ENCODE measurements around the gene SLC12A7. TPM values are rescaled to one million over a fixed set of nuclear protein-coding genes. Genes with fewer than 3 reads are reported as not detected.

SLC12A7 gene
- total RNA-seq, 1 experiment from 2014 or later: 28.1 TPM

DNA sequence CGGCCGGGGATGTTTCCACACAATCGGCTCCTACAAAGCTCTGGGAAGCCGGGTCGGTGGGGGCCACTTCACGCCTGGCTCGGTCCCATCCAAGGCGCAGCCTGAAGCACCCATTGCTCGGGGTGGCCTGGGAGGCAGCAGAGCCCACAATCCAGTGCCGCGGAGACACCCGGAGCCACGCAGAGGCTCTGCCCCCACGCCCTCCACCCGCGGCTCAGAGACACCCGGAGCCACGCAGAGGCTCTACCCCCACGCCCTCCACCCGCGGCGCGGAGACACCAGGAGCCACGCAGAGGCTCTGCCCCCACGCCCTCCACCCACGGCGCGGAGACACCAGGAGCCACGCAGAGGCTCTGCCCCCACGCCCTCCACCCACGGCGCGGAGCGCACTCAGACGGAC is 31.9 kb downstream of the SLC12A7 start (continued):
- TF ChIP-seq, protein P1, sequence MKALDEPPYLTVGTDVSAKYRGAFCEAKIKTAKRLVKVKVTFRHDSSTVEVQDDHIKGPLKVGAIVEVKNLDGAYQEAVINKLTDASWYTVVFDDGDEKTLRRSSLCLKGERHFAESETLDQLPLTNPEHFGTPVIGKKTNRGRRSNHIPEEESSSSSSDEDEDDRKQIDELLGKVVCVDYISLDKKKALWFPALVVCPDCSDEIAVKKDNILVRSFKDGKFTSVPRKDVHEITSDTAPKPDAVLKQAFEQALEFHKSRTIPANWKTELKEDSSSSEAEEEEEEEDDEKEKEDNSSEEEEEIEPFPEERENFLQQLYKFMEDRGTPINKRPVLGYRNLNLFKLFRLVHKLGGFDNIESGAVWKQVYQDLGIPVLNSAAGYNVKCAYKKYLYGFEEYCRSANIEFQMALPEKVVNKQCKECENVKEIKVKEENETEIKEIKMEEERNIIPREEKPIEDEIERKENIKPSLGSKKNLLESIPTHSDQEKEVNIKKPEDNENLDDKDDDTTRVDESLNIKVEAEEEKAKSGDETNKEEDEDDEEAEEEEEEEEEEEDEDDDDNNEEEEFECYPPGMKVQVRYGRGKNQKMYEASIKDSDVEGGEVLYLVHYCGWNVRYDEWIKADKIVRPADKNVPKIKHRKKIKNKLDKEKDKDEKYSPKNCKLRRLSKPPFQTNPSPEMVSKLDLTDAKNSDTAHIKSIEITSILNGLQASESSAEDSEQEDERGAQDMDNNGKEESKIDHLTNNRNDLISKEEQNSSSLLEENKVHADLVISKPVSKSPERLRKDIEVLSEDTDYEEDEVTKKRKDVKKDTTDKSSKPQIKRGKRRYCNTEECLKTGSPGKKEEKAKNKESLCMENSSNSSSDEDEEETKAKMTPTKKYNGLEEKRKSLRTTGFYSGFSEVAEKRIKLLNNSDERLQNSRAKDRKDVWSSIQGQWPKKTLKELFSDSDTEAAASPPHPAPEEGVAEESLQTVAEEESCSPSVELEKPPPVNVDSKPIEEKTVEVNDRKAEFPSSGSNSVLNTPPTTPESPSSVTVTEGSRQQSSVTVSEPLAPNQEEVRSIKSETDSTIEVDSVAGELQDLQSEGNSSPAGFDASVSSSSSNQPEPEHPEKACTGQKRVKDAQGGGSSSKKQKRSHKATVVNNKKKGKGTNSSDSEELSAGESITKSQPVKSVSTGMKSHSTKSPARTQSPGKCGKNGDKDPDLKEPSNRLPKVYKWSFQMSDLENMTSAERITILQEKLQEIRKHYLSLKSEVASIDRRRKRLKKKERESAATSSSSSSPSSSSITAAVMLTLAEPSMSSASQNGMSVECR (CRISPR knock-in tag; IDR thresholded peaks at IDR 0.05; ENCODE audit: borderline replicate concordance): no peak
- TF ChIP-seq FOXJ3 (CRISPR knock-in tag; IDR thresholded peaks at IDR 0.05; ENCODE audit: borderline replicate concordance) (no peak), ZNF416 (CRISPR knock-in tag; IDR thresholded peaks at IDR 0.05) (no peak)

DNA sequence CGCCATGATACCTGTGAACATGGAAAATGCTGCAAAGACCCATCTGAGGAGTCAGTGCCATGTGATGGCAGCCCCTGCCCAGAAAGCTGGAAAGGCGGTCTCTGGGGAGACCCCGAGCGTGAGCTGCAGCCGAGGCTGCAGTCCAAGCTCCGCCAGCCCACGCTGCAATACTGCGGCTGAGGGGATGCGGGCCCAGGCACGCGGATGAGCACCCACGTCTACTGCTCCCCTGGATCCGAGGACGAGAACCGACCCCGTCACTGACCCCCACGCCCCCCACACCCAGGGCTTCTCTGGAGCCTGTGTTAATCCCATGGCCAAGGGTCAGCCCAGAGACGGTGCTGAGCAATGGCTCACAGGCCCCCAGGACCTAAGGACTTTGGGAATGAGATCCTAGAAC is 32.4 kb downstream of the SLC12A7 start:
- ChIA-PET CTCF (no interaction called here), POLR2A (no interaction called here)
- Mint-ChIP-seq H3K36me3 (peaks cover 8% of the 10 kb centered on the region), H3K27ac (no peak overlapping the region), H3K4me3 (no peak overlapping the region), H3K27me3 (ENCODE audit: low read depth) (no peaks in the 10 kb centered on the region), H3K4me1 (no peaks in the 10 kb centered on the region), H3K9me3 (no peaks in the 10 kb centered on the region)
- DNase-seq (ENCODE audit: low spot score): no peak
- TF ChIP-seq GRHL2 (CRISPR knock-in tag; IDR thresholded peaks at IDR 0.05; ENCODE audit: insufficient replicate concordance, severe bottlenecking): no peak
- TF ChIP-seq ZNF263 (CRISPR knock-in tag; IDR thresholded peaks at IDR 0.05; ENCODE audit: low read depth): no peak
- TF ChIP-seq, protein P2, sequence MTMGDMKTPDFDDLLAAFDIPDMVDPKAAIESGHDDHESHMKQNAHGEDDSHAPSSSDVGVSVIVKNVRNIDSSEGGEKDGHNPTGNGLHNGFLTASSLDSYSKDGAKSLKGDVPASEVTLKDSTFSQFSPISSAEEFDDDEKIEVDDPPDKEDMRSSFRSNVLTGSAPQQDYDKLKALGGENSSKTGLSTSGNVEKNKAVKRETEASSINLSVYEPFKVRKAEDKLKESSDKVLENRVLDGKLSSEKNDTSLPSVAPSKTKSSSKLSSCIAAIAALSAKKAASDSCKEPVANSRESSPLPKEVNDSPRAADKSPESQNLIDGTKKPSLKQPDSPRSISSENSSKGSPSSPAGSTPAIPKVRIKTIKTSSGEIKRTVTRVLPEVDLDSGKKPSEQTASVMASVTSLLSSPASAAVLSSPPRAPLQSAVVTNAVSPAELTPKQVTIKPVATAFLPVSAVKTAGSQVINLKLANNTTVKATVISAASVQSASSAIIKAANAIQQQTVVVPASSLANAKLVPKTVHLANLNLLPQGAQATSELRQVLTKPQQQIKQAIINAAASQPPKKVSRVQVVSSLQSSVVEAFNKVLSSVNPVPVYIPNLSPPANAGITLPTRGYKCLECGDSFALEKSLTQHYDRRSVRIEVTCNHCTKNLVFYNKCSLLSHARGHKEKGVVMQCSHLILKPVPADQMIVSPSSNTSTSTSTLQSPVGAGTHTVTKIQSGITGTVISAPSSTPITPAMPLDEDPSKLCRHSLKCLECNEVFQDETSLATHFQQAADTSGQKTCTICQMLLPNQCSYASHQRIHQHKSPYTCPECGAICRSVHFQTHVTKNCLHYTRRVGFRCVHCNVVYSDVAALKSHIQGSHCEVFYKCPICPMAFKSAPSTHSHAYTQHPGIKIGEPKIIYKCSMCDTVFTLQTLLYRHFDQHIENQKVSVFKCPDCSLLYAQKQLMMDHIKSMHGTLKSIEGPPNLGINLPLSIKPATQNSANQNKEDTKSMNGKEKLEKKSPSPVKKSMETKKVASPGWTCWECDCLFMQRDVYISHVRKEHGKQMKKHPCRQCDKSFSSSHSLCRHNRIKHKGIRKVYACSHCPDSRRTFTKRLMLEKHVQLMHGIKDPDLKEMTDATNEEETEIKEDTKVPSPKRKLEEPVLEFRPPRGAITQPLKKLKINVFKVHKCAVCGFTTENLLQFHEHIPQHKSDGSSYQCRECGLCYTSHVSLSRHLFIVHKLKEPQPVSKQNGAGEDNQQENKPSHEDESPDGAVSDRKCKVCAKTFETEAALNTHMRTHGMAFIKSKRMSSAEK (CRISPR knock-in tag; IDR thresholded peaks at IDR 0.05; ENCODE audit: borderline replicate concordance): no peak
- no peak for TF ChIP-seq EMX1 (CRISPR knock-in tag; IDR thresholded peaks at IDR 0.05)
- TF ChIP-seq, protein P3, sequence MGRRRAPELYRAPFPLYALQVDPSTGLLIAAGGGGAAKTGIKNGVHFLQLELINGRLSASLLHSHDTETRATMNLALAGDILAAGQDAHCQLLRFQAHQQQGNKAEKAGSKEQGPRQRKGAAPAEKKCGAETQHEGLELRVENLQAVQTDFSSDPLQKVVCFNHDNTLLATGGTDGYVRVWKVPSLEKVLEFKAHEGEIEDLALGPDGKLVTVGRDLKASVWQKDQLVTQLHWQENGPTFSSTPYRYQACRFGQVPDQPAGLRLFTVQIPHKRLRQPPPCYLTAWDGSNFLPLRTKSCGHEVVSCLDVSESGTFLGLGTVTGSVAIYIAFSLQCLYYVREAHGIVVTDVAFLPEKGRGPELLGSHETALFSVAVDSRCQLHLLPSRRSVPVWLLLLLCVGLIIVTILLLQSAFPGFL (CRISPR knock-in tag; IDR thresholded peaks at IDR 0.05; ENCODE audit: borderline replicate concordance): no peak
- TF ChIP-seq FOXJ3 (CRISPR knock-in tag; IDR thresholded peaks at IDR 0.05; ENCODE audit: borderline replicate concordance): no peak
- no peak for TF ChIP-seq ETV6 (CRISPR knock-in tag; IDR thresholded peaks at IDR 0.05)
- no peak for ATAC-seq

DNA sequence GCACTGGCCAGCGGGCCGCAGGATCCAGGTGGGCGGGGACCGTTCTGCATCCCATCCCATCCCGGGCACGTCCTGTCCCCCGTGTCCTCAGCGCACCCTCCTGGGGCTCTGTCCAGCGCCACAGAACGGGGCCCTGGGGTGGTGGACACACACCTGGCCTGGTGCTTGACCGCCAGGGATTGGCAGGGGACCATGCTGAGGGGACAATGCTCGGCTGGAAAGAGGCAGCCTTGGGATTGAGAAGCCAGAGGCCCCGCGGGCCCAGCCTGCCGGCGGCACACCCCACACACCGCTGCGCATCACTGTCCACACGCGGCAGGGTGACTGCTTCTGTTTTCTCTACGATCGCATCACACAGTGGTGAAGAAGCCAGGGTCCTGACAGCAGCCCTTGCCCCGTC is 33.0 kb downstream of the SLC12A7 start:
- POLR2A ChIA-PET: no interaction called here
- CTCF ChIA-PET: no interaction called here
- Mint-ChIP-seq H3K36me3 (peaks cover 8% of the 10 kb centered on the region), H3K4me3 (no peak overlapping the region), H3K4me1 (no peaks in the 10 kb centered on the region), H3K27ac (no peak overlapping the region), H3K9me3 (no peaks in the 10 kb centered on the region), H3K27me3 (ENCODE audit: low read depth) (no peaks in the 10 kb centered on the region)
- no peak for ATAC-seq
- DNase-seq (ENCODE audit: low spot score): no peak
- TF ChIP-seq, protein P4, sequence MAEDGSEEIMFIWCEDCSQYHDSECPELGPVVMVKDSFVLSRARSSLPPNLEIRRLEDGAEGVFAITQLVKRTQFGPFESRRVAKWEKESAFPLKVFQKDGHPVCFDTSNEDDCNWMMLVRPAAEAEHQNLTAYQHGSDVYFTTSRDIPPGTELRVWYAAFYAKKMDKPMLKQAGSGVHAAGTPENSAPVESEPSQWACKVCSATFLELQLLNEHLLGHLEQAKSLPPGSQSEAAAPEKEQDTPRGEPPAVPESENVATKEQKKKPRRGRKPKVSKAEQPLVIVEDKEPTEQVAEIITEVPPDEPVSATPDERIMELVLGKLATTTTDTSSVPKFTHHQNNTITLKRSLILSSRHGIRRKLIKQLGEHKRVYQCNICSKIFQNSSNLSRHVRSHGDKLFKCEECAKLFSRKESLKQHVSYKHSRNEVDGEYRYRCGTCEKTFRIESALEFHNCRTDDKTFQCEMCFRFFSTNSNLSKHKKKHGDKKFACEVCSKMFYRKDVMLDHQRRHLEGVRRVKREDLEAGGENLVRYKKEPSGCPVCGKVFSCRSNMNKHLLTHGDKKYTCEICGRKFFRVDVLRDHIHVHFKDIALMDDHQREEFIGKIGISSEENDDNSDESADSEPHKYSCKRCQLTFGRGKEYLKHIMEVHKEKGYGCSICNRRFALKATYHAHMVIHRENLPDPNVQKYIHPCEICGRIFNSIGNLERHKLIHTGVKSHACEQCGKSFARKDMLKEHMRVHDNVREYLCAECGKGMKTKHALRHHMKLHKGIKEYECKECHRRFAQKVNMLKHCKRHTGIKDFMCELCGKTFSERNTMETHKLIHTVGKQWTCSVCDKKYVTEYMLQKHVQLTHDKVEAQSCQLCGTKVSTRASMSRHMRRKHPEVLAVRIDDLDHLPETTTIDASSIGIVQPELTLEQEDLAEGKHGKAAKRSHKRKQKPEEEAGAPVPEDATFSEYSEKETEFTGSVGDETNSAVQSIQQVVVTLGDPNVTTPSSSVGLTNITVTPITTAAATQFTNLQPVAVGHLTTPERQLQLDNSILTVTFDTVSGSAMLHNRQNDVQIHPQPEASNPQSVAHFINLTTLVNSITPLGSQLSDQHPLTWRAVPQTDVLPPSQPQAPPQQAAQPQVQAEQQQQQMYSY (CRISPR knock-in tag; IDR thresholded peaks at IDR 0.05): no peak
- TF ChIP-seq, protein P5, sequence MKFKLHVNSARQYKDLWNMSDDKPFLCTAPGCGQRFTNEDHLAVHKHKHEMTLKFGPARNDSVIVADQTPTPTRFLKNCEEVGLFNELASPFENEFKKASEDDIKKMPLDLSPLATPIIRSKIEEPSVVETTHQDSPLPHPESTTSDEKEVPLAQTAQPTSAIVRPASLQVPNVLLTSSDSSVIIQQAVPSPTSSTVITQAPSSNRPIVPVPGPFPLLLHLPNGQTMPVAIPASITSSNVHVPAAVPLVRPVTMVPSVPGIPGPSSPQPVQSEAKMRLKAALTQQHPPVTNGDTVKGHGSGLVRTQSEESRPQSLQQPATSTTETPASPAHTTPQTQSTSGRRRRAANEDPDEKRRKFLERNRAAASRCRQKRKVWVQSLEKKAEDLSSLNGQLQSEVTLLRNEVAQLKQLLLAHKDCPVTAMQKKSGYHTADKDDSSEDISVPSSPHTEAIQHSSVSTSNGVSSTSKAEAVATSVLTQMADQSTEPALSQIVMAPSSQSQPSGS (CRISPR knock-in tag; IDR thresholded peaks at IDR 0.05; ENCODE audit: borderline replicate concordance, low read depth): no peak
- no peak for TF ChIP-seq GABPB1 (CRISPR knock-in tag; IDR thresholded peaks at IDR 0.05)
- TF ChIP-seq ETV6 (CRISPR knock-in tag; IDR thresholded peaks at IDR 0.05): no peak
- TF ChIP-seq TCF7 (CRISPR knock-in tag; IDR thresholded peaks at IDR 0.05; ENCODE audit: low read depth): no peak
- TF ChIP-seq ZNF416 (CRISPR knock-in tag; IDR thresholded peaks at IDR 0.05): no peak
- TF ChIP-seq TP53 (CRISPR knock-in tag; IDR thresholded peaks at IDR 0.05): no peak
- TF ChIP-seq, protein P3 (CRISPR knock-in tag; IDR thresholded peaks at IDR 0.05; ENCODE audit: borderline replicate concordance): no peak
- TF ChIP-seq SP1 (CRISPR knock-in tag; conservative IDR thresholded peaks at IDR 0.05): no peak
